WTC11 (cell line): ENCODE data around the gene PLXDC1. TPM values are rescaled to one million over a fixed set of nuclear protein-coding genes. Genes with fewer than 3 reads are reported as not detected.

ENCODE experiments used
- ATAC-seq: fragments of 200-7000 bp; cut with Tn5 transposase; 2 replicates; pipeline ENCODE4 v1.10.0; 2021; ENCODE audit warnings: mild to moderate bottlenecking, moderate library complexity
- CTCF ChIA-PET: fragments of 300-600 bp; sonication (Branson Sonifier 250); formaldehyde crosslinking; loops from one replicate; lab custom pipeline; 2021; ENCODE audit warnings: antibody characterized with exemption; lab: Charles Lee
- POLR2A ChIA-PET: fragments of 350-600 bp; sonication (Branson Sonifier 250); formaldehyde crosslinking; loops from one replicate; lab custom pipeline; 2021; ENCODE audit warnings: antibody characterized with exemption; lab: Charles Lee
- DNase-seq: peaks from one replicate; pipeline ENCODE4 v3.0.0; 2021; ENCODE audit warnings: low spot score
- H3K27ac Mint-ChIP-seq: 2 replicates; pipeline ENCODE4 v1.8.0; 2021; ENCODE audit warnings: mixed read lengths
- H3K27me3 Mint-ChIP-seq: 2 replicates; pipeline ENCODE4 v1.8.0; 2021; ENCODE audit warnings: low read depth, mild to moderate bottlenecking, moderate library complexity, mixed read lengths
- H3K36me3 Mint-ChIP-seq: 2 replicates; pipeline ENCODE4 v1.8.0; 2021; ENCODE audit warnings: mixed read lengths
- H3K4me1 Mint-ChIP-seq: 2 replicates; pipeline ENCODE4 v1.8.0; 2022; ENCODE audit warnings: mixed read lengths
- H3K4me3 Mint-ChIP-seq: 2 replicates; pipeline ENCODE4 v1.8.0; 2021; ENCODE audit warnings: mild to moderate bottlenecking, moderate library complexity, mixed read lengths
- H3K9me3 Mint-ChIP-seq: 2 replicates; pipeline ENCODE4 v1.8.0; 2021; ENCODE audit warnings: mixed read lengths
- ATF1 ChIP-seq: sonication (generic); formaldehyde crosslinking; IDR thresholded peaks from 2 replicates; pipeline ENCODE4 v1.8.1; 2023; ENCODE audit warnings: mild to moderate bottlenecking, moderate library complexity, missing genetic modification reagents
- ELF4 ChIP-seq: sonication (generic); formaldehyde crosslinking; IDR thresholded peaks from 2 replicates; pipeline ENCODE4 v1.8.1; 2022; ENCODE audit warnings: low read depth, mild to moderate bottlenecking, moderate library complexity, missing genetic modification reagents
- EMX1 ChIP-seq: fragments of 250-450 bp; sonication (Bioruptor Pico); IDR thresholded peaks from 2 replicates; pipeline ENCODE4 v1.8.0; 2021; ENCODE audit warnings: mild to moderate bottlenecking
- NFATC4 ChIP-seq: fragments of 250-450 bp; sonication (Bioruptor Pico); IDR thresholded peaks from 2 replicates; pipeline ENCODE4 v1.9.0; 2021; ENCODE audit warnings: mild to moderate bottlenecking
- PRDM15 ChIP-seq: sonication (generic); formaldehyde crosslinking; IDR thresholded peaks from 2 replicates; pipeline ENCODE4 v1.8.0; 2022; ENCODE audit warnings: missing genetic modification reagents
- STAT6 ChIP-seq: sonication (generic); formaldehyde crosslinking; conservative IDR thresholded peaks from 2 replicates; pipeline ENCODE4 v1.8.1; 2023; ENCODE audit warnings: mild to moderate bottlenecking, low read depth, missing genetic modification reagents, moderate library complexity
- ZNF396 ChIP-seq: fragments of 250-450 bp; sonication (Bioruptor Pico); IDR thresholded peaks from 2 replicates; pipeline ENCODE4 v1.8.0; 2021; ENCODE audit warnings: mild to moderate bottlenecking, moderate library complexity, borderline replicate concordance
- ZNF671 ChIP-seq: fragments of 250-450 bp; sonication (Bioruptor Pico); IDR thresholded peaks from 2 replicates; pipeline ENCODE4 v1.8.0; 2021; ENCODE audit warnings: mild to moderate bottlenecking
- total RNA-seq: library from RNA; stranded (reverse); gene quantifications from 3 replicates; pipeline ENCODE4 v1.2.3, GENCODE V29; 2021
- TF ChIP-seq, protein P1 (sequence below): sonication (generic); formaldehyde crosslinking; IDR thresholded peaks from 2 replicates; pipeline ENCODE4 v1.8.1; 2023; ENCODE audit warnings: mild to moderate bottlenecking, moderate library complexity, missing genetic modification reagents
- TF ChIP-seq, protein P2 (sequence below): fragments of 250-450 bp; sonication (Bioruptor Pico); conservative IDR thresholded peaks from 2 replicates; pipeline ENCODE4 v1.9.0; 2021; ENCODE audit warnings: mild to moderate bottlenecking
- TF ChIP-seq, protein P3 (sequence below): sonication (generic); formaldehyde crosslinking; IDR thresholded peaks from 2 replicates; pipeline ENCODE4 v1.8.0; 2023; ENCODE audit warnings: missing genetic modification reagents, mild to moderate bottlenecking, borderline replicate concordance

Gene PLXDC1
- total RNA-seq, 1 experiment from 2014 or later: 5.4 TPM

DNA sequence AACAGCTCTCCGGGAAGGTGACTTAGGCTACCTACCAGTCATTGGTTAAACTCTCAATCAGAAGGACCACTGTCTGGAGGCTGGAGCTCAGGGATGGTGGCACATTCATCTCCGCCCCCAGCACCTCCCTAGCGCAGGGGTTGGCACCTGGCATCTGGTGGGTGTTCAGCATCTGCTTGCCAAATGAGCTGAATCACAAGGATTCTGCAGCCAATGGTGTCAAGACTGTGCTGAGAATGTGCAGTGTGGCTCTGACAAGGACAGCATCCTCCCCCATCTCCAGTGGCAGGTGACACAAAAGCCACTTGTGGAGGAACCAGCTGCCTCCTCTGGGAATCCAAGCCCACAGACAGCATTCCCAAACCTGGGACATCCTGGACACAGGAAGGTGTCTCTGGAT is 35.2 kb downstream of the PLXDC1 start:
- ATAC-seq (no peak), DNase-seq (no peak)
- H3K4me3 Mint-ChIP-seq: no peak overlapping the region
- H3K4me1 Mint-ChIP-seq: no peaks in the 10 kb centered on the region
- no peaks in the 10 kb centered on the region; the same call in 1 of the 2 replicates for H3K27me3 Mint-ChIP-seq
- no peak overlapping the region for H3K27ac Mint-ChIP-seq
- ChIA-PET POLR2A (no interaction called here), CTCF (interaction anchor here (0.6 to 3.7 kb wide), 4 partner anchors 18 to 133 kb away, joined by 3 to 16 read pairs (median 3); no protein-coding TSS in a partner anchor)
- no peaks in the 10 kb centered on the region for H3K36me3 Mint-ChIP-seq
- TF ChIP-seq ELF4 (CRISPR knock-in tag) (no peak), ATF1 (CRISPR knock-in tag) (no peak), ZNF671 (CRISPR knock-in tag) (no peak), EMX1 (CRISPR knock-in tag) (no peak)
- TF ChIP-seq, protein P1, sequence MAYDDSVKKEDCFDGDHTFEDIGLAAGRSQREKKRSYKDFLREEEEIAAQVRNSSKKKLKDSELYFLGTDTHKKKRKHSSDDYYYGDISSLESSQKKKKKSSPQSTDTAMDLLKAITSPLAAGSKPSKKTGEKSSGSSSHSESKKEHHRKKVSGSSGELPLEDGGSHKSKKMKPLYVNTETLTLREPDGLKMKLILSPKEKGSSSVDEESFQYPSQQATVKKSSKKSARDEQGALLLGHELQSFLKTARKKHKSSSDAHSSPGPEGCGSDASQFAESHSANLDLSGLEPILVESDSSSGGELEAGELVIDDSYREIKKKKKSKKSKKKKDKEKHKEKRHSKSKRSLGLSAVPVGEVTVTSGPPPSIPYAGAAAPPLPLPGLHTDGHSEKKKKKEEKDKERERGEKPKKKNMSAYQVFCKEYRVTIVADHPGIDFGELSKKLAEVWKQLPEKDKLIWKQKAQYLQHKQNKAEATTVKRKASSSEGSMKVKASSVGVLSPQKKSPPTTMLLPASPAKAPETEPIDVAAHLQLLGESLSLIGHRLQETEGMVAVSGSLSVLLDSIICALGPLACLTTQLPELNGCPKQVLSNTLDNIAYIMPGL (CRISPR knock-in tag): no peak
- TF ChIP-seq, protein P2, sequence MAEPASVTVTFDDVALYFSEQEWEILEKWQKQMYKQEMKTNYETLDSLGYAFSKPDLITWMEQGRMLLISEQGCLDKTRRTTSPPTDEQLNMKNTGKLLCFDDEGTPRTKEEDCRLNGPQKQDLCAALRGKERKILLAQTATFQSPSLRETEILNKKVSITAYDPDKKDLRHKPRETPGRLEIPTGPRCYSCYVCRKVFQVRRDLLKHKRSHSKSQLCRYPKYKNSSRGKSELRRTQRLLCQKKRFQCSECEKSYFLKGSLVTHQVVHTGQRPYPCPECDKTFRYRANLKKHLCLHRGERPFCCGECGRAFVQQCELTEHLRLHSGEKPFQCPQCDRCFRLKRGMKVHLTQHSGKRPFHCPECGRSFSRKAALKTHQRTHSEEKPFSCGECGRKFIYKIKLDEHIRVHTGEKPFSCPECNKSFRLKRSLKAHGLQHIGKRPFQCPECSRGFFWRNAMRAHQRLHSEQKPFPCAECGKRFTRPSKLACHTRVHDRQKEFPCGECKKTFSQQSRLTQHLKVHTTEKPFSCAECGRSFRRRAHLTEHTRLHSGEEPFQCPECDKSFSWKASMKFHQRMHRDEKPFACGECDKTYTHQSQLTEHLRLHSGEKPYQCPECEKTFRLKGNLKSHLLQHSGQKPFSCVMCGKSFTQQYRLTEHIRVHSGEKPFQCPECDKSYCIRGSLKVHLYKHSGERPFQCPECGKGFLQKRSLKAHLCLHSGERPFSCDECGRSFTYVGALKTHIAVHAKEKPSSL (CRISPR knock-in tag): no peak
- no peaks in the 10 kb centered on the region for H3K9me3 Mint-ChIP-seq

GRCh38 chr17:39115135-39115534 is 36.3 kb downstream of the PLXDC1 start:
- no peak for TF ChIP-seq NFATC4 (CRISPR knock-in tag)
- TF ChIP-seq, protein P3, sequence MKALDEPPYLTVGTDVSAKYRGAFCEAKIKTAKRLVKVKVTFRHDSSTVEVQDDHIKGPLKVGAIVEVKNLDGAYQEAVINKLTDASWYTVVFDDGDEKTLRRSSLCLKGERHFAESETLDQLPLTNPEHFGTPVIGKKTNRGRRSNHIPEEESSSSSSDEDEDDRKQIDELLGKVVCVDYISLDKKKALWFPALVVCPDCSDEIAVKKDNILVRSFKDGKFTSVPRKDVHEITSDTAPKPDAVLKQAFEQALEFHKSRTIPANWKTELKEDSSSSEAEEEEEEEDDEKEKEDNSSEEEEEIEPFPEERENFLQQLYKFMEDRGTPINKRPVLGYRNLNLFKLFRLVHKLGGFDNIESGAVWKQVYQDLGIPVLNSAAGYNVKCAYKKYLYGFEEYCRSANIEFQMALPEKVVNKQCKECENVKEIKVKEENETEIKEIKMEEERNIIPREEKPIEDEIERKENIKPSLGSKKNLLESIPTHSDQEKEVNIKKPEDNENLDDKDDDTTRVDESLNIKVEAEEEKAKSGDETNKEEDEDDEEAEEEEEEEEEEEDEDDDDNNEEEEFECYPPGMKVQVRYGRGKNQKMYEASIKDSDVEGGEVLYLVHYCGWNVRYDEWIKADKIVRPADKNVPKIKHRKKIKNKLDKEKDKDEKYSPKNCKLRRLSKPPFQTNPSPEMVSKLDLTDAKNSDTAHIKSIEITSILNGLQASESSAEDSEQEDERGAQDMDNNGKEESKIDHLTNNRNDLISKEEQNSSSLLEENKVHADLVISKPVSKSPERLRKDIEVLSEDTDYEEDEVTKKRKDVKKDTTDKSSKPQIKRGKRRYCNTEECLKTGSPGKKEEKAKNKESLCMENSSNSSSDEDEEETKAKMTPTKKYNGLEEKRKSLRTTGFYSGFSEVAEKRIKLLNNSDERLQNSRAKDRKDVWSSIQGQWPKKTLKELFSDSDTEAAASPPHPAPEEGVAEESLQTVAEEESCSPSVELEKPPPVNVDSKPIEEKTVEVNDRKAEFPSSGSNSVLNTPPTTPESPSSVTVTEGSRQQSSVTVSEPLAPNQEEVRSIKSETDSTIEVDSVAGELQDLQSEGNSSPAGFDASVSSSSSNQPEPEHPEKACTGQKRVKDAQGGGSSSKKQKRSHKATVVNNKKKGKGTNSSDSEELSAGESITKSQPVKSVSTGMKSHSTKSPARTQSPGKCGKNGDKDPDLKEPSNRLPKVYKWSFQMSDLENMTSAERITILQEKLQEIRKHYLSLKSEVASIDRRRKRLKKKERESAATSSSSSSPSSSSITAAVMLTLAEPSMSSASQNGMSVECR (CRISPR knock-in tag): no peak
- TF ChIP-seq ZNF396 (CRISPR knock-in tag): no peak
- TF ChIP-seq, protein P2 (CRISPR knock-in tag): no peak
- TF ChIP-seq PRDM15 (CRISPR knock-in tag): no peak
- no peak for TF ChIP-seq STAT6 (CRISPR knock-in tag)
- ChIA-PET CTCF (interaction anchor here (0.6 to 3.7 kb wide), 7 partner anchors 22 to 148 kb away, joined by 3 to 16 read pairs (median 4); partner anchors contain the start of gene FBXO47), POLR2A (no interaction called here)
- no peaks in the 10 kb centered on the region; the same call in 1 of the 2 replicates for H3K27me3 Mint-ChIP-seq
- H3K4me1 Mint-ChIP-seq: no peaks in the 10 kb centered on the region
- no peak overlapping the region for H3K27ac Mint-ChIP-seq
- no peaks in the 10 kb centered on the region for H3K9me3 Mint-ChIP-seq
- DNase-seq: no peak
- H3K36me3 Mint-ChIP-seq: no peaks in the 10 kb centered on the region
- no peak overlapping the region for H3K4me3 Mint-ChIP-seq
- ATAC-seq: no peak
